ENCODE data around the gene CRHR2.
"Not testable (repeated sequence)": the region's sequence is repeated elsewhere in the genome, so short reads cannot be mapped to it uniquely, and the experiment has no call there.

CRHR2 gene

GRCh38 chr7:30649717-30650420 lies 32.4 kb downstream of the CRHR2 start:
- H3K9me3 ChIP-seq (replicated peaks in 1 of 11) = no peaks in the 10 kb centered on the region
- H3K9ac ChIP-seq = no peak overlapping the region
- no peak overlapping the region for H3K4me2 ChIP-seq
- H3K4me3 ChIP-seq = no peak overlapping the region
- TF ChIP-seq Cebpa-rat (IDR thresholded peaks at IDR 0.05) = no peak
- no peak overlapping the region for H3K27ac ChIP-seq
- H3K4me1 ChIP-seq = peaks cover 0 to 31% (median 22%) of the 10 kb centered on the region in 10 experiments; a peak in 15 of 20 replicates
- peaks cover 15 to 29% (median 23%) of the 10 kb centered on the region in 11 experiments for H3K36me3 ChIP-seq
- H4K20me1 ChIP-seq = peaks cover 0 to 10% (median 0%) of the 10 kb centered on the region in 11 experiments; a peak in 5 of 22 replicates
- H3K27me3 ChIP-seq = no peaks in the 10 kb centered on the region

GRCh38 chr7:30648744-30649540 lies 33.3 kb downstream of the CRHR2 start:
- Histone ChIP-seq H3K4me2 (no peak overlapping the region), H3K27ac (no peak overlapping the region), H3K4me1 (peaks cover 0 to 21% (median 19%) of the 10 kb centered on the region in 10 experiments; a peak in 15 of 20 replicates), H3K36me3 (peaks cover 24 to 39% (median 32%) of the 10 kb centered on the region in 11 experiments), H3K4me3 (no peak overlapping the region), H3K9me3 (replicated peaks in 1 of 11) (no peaks in the 10 kb centered on the region), H3K9ac (no peak overlapping the region), H3K27me3 (no peaks in the 10 kb centered on the region), H4K20me1 (peaks cover 0 to 14% (median 6%) of the 10 kb centered on the region in 11 experiments; a peak in 11 of 22 replicates)
- no peak for TF ChIP-seq Cebpa-rat (IDR thresholded peaks at IDR 0.05)

GRCh38 chr7:30647589-30648364 lies 34.5 kb downstream of the CRHR2 start:
- H3K27me3 ChIP-seq = no peaks in the 10 kb centered on the region
- H3K9me3 ChIP-seq (replicated peaks in 1 of 11) = no peaks in the 10 kb centered on the region
- no peak for TF ChIP-seq Cebpa-rat (IDR thresholded peaks at IDR 0.05)
- H3K27ac ChIP-seq = no peak overlapping the region; a peak in 2 of 22 replicates
- H3K4me2 ChIP-seq = no peak overlapping the region
- no peak overlapping the region for H3K4me3 ChIP-seq
- H3K9ac ChIP-seq = no peak overlapping the region
- H4K20me1 ChIP-seq = peaks cover 0 to 23% (median 14%) of the 10 kb centered on the region in 11 experiments; a peak in 12 of 22 replicates
- peaks cover 0 to 10% (median 8%) of the 10 kb centered on the region in 10 experiments; a peak in 15 of 20 replicates for H3K4me1 ChIP-seq
- H3K36me3 ChIP-seq = peaks cover 36 to 50% (median 43%) of the 10 kb centered on the region in 11 experiments

- H3K36me3 ChIP-seq = peaks cover 38 to 53% (median 46%) of the 10 kb centered on the region in 11 experiments
- no peak overlapping the region for H3K9ac ChIP-seq
- H4K20me1 ChIP-seq = peaks cover 0 to 23% (median 14%) of the 10 kb centered on the region in 11 experiments; a peak in 12 of 22 replicates
- no peaks in the 10 kb centered on the region for H3K4me1 ChIP-seq
- no peaks in the 10 kb centered on the region for H3K9me3 ChIP-seq (replicated peaks in 1 of 11)
- no peak overlapping the region for H3K27ac ChIP-seq
- no peak for TF ChIP-seq Cebpa-rat (IDR thresholded peaks at IDR 0.05)
- H3K4me3 ChIP-seq = no peak overlapping the region
- H3K4me2 ChIP-seq = no peak overlapping the region
- H3K27me3 ChIP-seq = no peaks in the 10 kb centered on the region
These were observed 36.1 kb downstream of the CRHR2 start for GRCh38 chr7:30646154-30646553.

DNA sequence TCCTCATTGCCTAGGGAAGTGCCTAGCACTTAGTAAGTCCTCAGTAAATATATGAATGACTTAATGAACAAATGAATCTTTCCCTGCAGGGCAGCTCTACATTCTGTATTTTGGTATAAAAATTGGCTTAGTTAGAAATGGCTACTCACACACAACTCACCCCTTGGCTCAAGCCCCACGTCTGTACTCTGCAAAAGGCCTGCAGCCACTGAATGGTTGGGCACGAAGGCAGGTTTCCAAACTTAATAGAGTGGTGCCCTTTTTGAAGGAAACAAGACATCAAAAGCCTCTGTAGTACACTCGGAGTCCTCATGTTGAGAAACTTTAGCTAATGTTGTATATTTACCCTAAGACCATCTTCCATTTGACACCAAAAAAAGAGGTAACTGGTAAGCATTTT lies 36.6 kb downstream of the CRHR2 start:
- Histone ChIP-seq H3K4me2 (no peak overlapping the region), H3K9ac (no peak overlapping the region), H3K36me3 (peaks cover 38 to 53% (median 46%) of the 10 kb centered on the region in 11 experiments), H4K20me1 (peaks cover 0 to 23% (median 14%) of the 10 kb centered on the region in 11 experiments; a peak in 12 of 22 replicates), H3K4me3 (no peak overlapping the region), H3K4me1 (no peaks in the 10 kb centered on the region), H3K27me3 (no peaks in the 10 kb centered on the region), H3K27ac (no peak overlapping the region), H3K9me3 (replicated peaks in 1 of 11) (no peaks in the 10 kb centered on the region)
- TF ChIP-seq Cebpa-rat (IDR thresholded peaks at IDR 0.05) = no peak

GRCh38 chr7:30644286-30644955 lies 37.8 kb downstream of the CRHR2 start:
- Histone ChIP-seq H3K27ac (no peak overlapping the region), H3K36me3 (peaks cover 38 to 53% (median 46%) of the 10 kb centered on the region in 11 experiments), H3K9me3 (replicated peaks in 1 of 11) (no peaks in the 10 kb centered on the region), H3K4me3 (no peak overlapping the region), H3K4me1 (no peaks in the 10 kb centered on the region), H4K20me1 (peaks cover 0 to 23% (median 14%) of the 10 kb centered on the region in 11 experiments; a peak in 12 of 22 replicates), H3K9ac (no peak overlapping the region), H3K27me3 (no peaks in the 10 kb centered on the region), H3K4me2 (no peak overlapping the region)
- TF ChIP-seq Cebpa-rat (IDR thresholded peaks at IDR 0.05) = no peak

- Histone ChIP-seq H3K4me3 (no peak overlapping the region), H3K9me3 (replicated peaks in 1 of 11) (no peaks in the 10 kb centered on the region), H3K27ac (no peak overlapping the region), H4K20me1 (peaks cover 0 to 23% (median 14%) of the 10 kb centered on the region in 11 experiments; a peak in 12 of 22 replicates), H3K4me1 (no peaks in the 10 kb centered on the region), H3K36me3 (peaks cover 38 to 53% (median 46%) of the 10 kb centered on the region in 11 experiments), H3K27me3 (no peaks in the 10 kb centered on the region), H3K4me2 (no peak overlapping the region), H3K9ac (no peak overlapping the region)
- no peak for TF ChIP-seq Cebpa-rat (IDR thresholded peaks at IDR 0.05)
These were observed 39.5 kb downstream of the CRHR2 start for GRCh38 chr7:30642789-30643188.

DNA sequence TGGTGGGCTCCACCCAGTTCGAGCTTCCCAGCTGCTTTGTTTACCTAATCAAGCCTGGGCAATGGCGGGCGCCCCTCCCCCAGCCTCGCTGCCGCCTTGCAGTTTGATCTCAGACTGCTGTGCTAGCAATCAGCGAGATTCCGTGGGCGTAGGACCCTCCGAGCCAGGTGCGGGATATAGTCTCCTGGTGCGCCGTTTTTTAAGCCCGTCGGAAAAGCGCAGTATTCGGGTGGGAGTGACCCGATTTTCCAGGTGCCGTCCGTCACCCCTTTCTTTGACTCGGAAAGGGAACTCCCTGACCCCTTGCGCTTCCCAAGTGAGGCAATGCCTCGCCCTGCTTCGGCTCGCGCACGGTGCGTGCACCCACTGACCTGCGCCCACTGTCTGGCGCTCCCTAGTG lies 39.9 kb downstream of the CRHR2 start:
- not testable (repeated sequence) for H3K4me3 ChIP-seq; H3K4me1 ChIP-seq; H3K27ac ChIP-seq; H3K27me3 ChIP-seq; H3K9ac ChIP-seq; H3K9me3 ChIP-seq (replicated peaks in 1 of 11); H3K4me2 ChIP-seq
- H3K36me3 ChIP-seq = peaks cover 38 to 48% (median 45%) of the 10 kb centered on the region in 11 experiments
- peaks cover 0 to 23% (median 14%) of the 10 kb centered on the region in 11 experiments; a peak in 12 of 22 replicates for H4K20me1 ChIP-seq
